HEK293 (cell line): ENCODE results near the gene ZNF280D.

Experiments used
- CTCF ChIA-PET: fragments of 350-600 bp; formaldehyde crosslinking; extraction: SDS; loops from one replicate; lab custom pipeline; 2021; ENCODE audit warnings: antibody characterized with exemption; lab: Yijun Ruan, JAX
- POLR2A ChIA-PET: fragments of 300-600 bp; formaldehyde crosslinking; extraction: SDS; loops from one replicate; lab custom pipeline; 2020; ENCODE audit warnings: antibody characterized with exemption, inconsistent platforms; lab: Yijun Ruan, JAX
- H3K27ac ChIP-seq: fragments of 200-500 bp; sonication (Bioruptor generic); 2 replicates; pipeline ENCODE4 v1.5.1; 2014; ENCODE audit warnings: low read depth, low read length, control low read depth, inconsistent platforms; ENCODE audit errors: extremely low read depth
- H3K36me3 ChIP-seq, 2 experiments: fragments of 200-500 bp in 1 of 2; sonication (Bioruptor generic) in 1 of 2; 1 replicate in 1 of 2; 2 replicates in 1 of 2; pipeline ENCODE4 v1.5.1; 2014 to 2017; ENCODE audit warnings: inconsistent platforms in 2 of 2, low read length in 2 of 2; ENCODE audit not compliant: control insufficient read depth in 2 of 2, insufficient read depth in 1 of 2
- H3K4me1 ChIP-seq: fragments of 200-500 bp; sonication (Bioruptor generic); 2 replicates; pipeline ENCODE4 v1.5.1; 2014; ENCODE audit warnings: mild to moderate bottlenecking, low read length, inconsistent platforms; ENCODE audit not compliant: control insufficient read depth, insufficient read depth
- H3K4me3 ChIP-seq: 2 replicates; pipeline ENCODE4 v1.5.1; 2011; ENCODE audit warnings: low read depth, mild to moderate bottlenecking, control low read depth, low read length, moderate library complexity
- H3K9me3 ChIP-seq: fragments of 200-500 bp; sonication (Bioruptor generic); 2 replicates; pipeline ENCODE4 v1.5.1; 2014; ENCODE audit warnings: low read depth, low read length, inconsistent platforms; ENCODE audit not compliant: control insufficient read depth, insufficient read depth
- HOXD13 ChIP-seq: sonication (generic); formaldehyde crosslinking; IDR thresholded peaks from 2 replicates; pipeline ENCODE4 v1.8.0; 2022; ENCODE audit warnings: missing genetic modification reagents, borderline replicate concordance
- ZBTB20 ChIP-seq: fragments of 450-650 bp; formaldehyde crosslinking; IDR thresholded peaks from 2 replicates; pipeline ENCODE4 v1.5.1; 2016; ENCODE audit warnings: missing biosample characterization, missing genetic modification characterization
- ZBTB48 ChIP-seq: fragments of 450-650 bp; formaldehyde crosslinking; IDR thresholded peaks from 2 replicates; pipeline ENCODE4 v1.5.1; 2016; ENCODE audit warnings: missing biosample characterization, missing genetic modification characterization
- ZNF10 ChIP-seq: fragments of 450-650 bp; formaldehyde crosslinking; IDR thresholded peaks from 2 replicates; pipeline ENCODE4 v1.5.1; 2017; ENCODE audit warnings: missing biosample characterization, missing genetic modification characterization
- ZNF16 ChIP-seq: fragments of 450-650 bp; formaldehyde crosslinking; IDR thresholded peaks from 2 replicates; pipeline ENCODE4 v1.5.1; 2016; ENCODE audit warnings: low read depth, missing biosample characterization, missing genetic modification characterization
- ZNF169 ChIP-seq: fragments of 450-650 bp; formaldehyde crosslinking; IDR thresholded peaks from 2 replicates; pipeline ENCODE4 v1.5.1; 2016; ENCODE audit warnings: missing biosample characterization, missing genetic modification characterization
- ZNF223 ChIP-seq: fragments of 450-650 bp; formaldehyde crosslinking; IDR thresholded peaks from 2 replicates; pipeline ENCODE4 v1.5.1; 2016; ENCODE audit warnings: missing biosample characterization, missing genetic modification characterization
- ZNF394 ChIP-seq: fragments of 450-650 bp; formaldehyde crosslinking; IDR thresholded peaks from 2 replicates; pipeline ENCODE4 v1.5.1; 2016; ENCODE audit warnings: missing biosample characterization, missing genetic modification characterization, mild to moderate bottlenecking, moderate library complexity, borderline replicate concordance
- ZNF501 ChIP-seq: fragments of 450-650 bp; formaldehyde crosslinking; IDR thresholded peaks from 2 replicates; pipeline ENCODE4 v1.5.1; 2016; ENCODE audit warnings: missing biosample characterization, missing genetic modification characterization
- ZNF555 ChIP-seq: fragments of 450-650 bp; formaldehyde crosslinking; conservative IDR thresholded peaks from 2 replicates; pipeline ENCODE4 v1.5.1; 2017; ENCODE audit warnings: missing biosample characterization, mild to moderate bottlenecking, missing genetic modification characterization, inconsistent platforms
- ZNF777 ChIP-seq: fragments of 450-650 bp; formaldehyde crosslinking; IDR thresholded peaks from 2 replicates; pipeline ENCODE4 v1.5.1; 2017; ENCODE audit warnings: missing biosample characterization, missing genetic modification characterization, borderline replicate concordance
- TF ChIP-seq, protein P1 (sequence below): fragments of 450-650 bp; formaldehyde crosslinking; IDR thresholded peaks from 2 replicates; pipeline ENCODE4 v1.5.1; 2016; ENCODE audit warnings: missing biosample characterization, missing genetic modification characterization
- TF ChIP-seq, protein P2 (sequence below): fragments of 450-650 bp; formaldehyde crosslinking; IDR thresholded peaks from 2 replicates; pipeline ENCODE4 v1.5.1; 2016; ENCODE audit warnings: missing biosample characterization, missing genetic modification characterization
- TF ChIP-seq, protein P3 (sequence below): fragments of 450-650 bp; formaldehyde crosslinking; IDR thresholded peaks from 2 replicates; pipeline ENCODE4 v1.5.1; 2016; ENCODE audit warnings: missing biosample characterization, missing genetic modification characterization

Gene ZNF280D

DNA sequence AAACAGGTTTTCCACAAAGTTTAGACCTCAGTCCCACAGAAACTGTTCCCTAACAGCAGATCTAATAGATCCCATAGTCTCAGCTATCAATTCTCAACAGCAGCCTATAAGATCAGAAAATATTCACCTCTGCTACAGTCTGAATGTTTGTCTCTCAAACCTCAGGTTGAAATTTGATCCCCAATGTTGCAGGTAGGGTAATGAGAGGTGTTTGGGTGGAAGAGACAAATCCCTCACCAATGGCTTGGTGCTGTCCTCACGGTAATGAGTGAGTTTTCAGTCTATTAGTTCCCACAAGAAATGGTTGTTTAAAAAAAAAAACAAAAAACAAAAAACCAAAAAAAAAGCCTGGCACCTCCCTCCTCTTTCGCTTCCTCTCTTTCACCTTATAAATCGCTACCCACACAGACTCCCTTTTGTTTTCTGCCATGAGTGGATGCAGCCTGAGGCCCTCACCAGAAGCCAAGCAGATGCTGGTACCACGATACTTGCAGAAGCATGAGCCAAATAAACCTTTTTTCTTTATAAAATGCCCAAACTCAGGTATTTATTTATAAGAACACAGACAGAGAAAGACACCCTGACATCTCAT, 14.2 kb downstream of the ZNF280D start (continued):
- TF ChIP-seq ZNF10 (tag by site-specific recombination) (no peak), ZNF223 (no peak)

DNA sequence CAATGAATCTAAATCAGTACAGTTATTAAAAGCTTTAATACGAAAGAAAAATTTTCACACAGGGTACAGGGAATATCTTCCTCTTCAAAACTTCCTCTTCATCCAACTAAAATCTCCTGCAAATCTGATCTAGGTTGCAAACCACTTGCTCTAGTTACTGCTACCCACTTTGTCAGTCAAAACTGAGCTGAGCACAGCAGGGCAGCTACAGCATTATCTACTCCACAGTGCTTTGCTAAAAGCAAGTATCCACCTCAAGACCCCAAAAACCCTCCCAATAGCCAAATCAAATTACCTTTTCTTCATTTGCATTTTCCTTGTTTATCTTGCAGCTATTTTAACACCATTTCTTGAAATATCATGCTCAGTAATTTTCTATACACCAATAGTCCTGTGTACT, 14.7 kb downstream of the ZNF280D start:
- Histone ChIP-seq H3K4me3 (no peak overlapping the region), H3K27ac (no peak overlapping the region), H3K4me1 (peaks cover 3% of the 10 kb centered on the region; the same call in 1 of the 2 replicates), H3K9me3 (no peaks in the 10 kb centered on the region), H3K36me3 (no peaks in the 10 kb centered on the region)
- POLR2A ChIA-PET, result no interaction called here
- CTCF ChIA-PET, result no interaction called here
- TF ChIP-seq ZBTB48 (tag by site-specific recombination) (no peak), HOXD13 (CRISPR knock-in tag) (no peak), ZNF16 (tag by site-specific recombination) (no peak), ZNF394 (no peak), ZNF169 (tag by site-specific recombination) (no peak)
- TF ChIP-seq, protein P1, sequence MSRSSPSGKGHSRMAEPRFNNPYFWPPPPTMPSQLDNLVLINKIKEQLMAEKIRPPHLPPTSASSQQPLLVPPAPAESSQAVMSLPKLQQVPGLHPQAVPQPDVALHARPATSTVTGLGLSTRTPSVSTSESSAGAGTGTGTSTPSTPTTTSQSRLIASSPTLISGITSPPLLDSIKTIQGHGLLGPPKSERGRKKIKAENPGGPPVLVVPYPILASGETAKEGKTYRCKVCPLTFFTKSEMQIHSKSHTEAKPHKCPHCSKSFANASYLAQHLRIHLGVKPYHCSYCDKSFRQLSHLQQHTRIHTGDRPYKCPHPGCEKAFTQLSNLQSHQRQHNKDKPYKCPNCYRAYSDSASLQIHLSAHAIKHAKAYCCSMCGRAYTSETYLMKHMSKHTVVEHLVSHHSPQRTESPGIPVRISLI (tag by site-specific recombination), result no peak

DNA sequence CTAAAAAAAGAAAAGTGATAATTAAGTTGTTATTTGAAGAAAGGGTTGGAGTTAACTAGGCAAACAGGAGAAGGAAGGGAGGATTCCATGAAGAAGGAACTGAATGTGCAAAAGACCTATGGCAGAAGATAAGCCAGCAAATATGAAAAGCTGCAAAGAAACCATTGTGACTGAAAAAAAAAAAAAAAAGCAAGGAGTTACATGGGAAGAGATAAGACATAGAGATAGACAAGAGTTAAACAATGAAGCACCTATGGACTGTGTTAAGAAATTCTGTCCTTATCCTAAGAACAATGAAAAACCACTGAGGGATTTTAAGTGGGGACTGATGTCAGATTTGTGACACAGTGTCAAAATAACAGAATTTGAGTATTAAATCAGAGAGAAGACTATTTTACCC, 17.0 kb downstream of the ZNF280D start:
- Histone ChIP-seq H3K4me3 (no peak overlapping the region), H3K27ac (no peak overlapping the region), H3K9me3 (no peaks in the 10 kb centered on the region), H3K36me3 (no peaks in the 10 kb centered on the region), H3K4me1 (peaks cover 3% of the 10 kb centered on the region; the same call in 1 of the 2 replicates)
- TF ChIP-seq ZNF777 (tag by site-specific recombination) (no peak), ZBTB20 (tag by site-specific recombination) (no peak), ZNF501 (tag by site-specific recombination) (no peak), ZNF555 (tag by site-specific recombination) (no peak)
- TF ChIP-seq, protein P2, sequence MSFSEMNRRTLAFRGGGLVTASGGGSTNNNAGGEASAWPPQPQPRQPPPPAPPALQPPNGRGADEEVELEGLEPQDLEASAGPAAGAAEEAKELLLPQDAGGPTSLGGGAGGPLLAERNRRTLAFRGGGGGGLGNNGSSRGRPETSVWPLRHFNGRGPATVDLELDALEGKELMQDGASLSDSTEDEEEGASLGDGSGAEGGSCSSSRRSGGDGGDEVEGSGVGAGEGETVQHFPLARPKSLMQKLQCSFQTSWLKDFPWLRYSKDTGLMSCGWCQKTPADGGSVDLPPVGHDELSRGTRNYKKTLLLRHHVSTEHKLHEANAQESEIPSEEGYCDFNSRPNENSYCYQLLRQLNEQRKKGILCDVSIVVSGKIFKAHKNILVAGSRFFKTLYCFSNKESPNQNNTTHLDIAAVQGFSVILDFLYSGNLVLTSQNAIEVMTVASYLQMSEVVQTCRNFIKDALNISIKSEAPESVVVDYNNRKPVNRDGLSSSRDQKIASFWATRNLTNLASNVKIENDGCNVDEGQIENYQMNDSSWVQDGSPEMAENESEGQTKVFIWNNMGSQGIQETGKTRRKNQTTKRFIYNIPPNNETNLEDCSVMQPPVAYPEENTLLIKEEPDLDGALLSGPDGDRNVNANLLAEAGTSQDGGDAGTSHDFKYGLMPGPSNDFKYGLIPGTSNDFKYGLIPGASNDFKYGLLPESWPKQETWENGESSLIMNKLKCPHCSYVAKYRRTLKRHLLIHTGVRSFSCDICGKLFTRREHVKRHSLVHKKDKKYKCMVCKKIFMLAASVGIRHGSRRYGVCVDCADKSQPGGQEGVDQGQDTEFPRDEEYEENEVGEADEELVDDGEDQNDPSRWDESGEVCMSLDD (tag by site-specific recombination), result no peak
- TF ChIP-seq, protein P3, sequence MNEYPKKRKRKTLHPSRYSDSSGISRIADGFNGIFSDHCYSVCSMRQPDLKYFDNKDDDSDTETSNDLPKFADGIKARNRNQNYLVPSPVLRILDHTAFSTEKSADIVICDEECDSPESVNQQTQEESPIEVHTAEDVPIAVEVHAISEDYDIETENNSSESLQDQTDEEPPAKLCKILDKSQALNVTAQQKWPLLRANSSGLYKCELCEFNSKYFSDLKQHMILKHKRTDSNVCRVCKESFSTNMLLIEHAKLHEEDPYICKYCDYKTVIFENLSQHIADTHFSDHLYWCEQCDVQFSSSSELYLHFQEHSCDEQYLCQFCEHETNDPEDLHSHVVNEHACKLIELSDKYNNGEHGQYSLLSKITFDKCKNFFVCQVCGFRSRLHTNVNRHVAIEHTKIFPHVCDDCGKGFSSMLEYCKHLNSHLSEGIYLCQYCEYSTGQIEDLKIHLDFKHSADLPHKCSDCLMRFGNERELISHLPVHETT (tag by site-specific recombination), result no peak
- TF ChIP-seq, protein P1 (tag by site-specific recombination), result no peak
- ChIA-PET CTCF (no interaction called here), POLR2A (interaction anchor here (0.6 kb wide), 1 partner anchor 8 kb away, joined by 3 read pairs; no protein-coding TSS in a partner anchor)
